Epithelial cell of proximal tubule (primary cell): Measurements from ENCODE around the gene CD37. TPM values are rescaled to one million over a fixed set of nuclear protein-coding genes. Genes with fewer than 3 reads are reported as not detected.
"Not testable (repeated sequence)": the region's sequence is repeated elsewhere in the genome, so short reads cannot be mapped to it uniquely, and the experiment has no call there.

Experiments
- DNase-seq: peaks from one replicate; pipeline ENCODE4 v3.0.0-alpha.2; 2011; ENCODE audit warnings: low read depth
- H3K4me3 ChIP-seq: 2 replicates; pipeline ENCODE4 v1.5.1; 2011; ENCODE audit warnings: low read depth, mild to moderate bottlenecking, low read length
- total RNA-seq: library from RNA; depleted of rRNA; stranded (reverse); fragments of >200 nt; gene quantifications from 2 replicates; pipeline ENCODE4 v1.2.3, GENCODE V29; 2015
- TF ChIP-seq, protein P1 (sequence below): conservative IDR thresholded peaks from 2 replicates; pipeline ENCODE4 v1.5.1; 2012; ENCODE audit warnings: low read depth, mild to moderate bottlenecking, low read length

The CD37 gene
- total RNA-seq, 1 donor from 2014 or later = not detected

DNA sequence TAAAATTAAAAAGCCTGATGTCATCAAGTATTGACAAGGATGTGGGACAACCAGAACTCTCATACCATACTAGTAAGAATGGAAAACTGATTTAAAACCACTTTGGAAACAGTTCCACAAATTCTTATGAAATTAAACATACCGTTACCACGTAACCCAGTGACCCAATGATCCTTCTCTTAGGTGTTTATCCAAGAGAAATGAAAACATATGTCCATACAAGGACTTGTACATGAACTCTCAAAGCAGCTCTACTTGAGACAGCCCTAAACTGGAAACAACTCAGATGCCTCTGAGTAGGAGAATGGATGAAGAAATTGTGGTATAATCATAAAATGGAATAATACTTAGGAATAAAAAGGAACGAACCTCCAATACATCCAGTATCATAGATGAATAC is 37.8 kb upstream of the CD37 start:
- no peak for DNase-seq
- TF ChIP-seq, protein P1, sequence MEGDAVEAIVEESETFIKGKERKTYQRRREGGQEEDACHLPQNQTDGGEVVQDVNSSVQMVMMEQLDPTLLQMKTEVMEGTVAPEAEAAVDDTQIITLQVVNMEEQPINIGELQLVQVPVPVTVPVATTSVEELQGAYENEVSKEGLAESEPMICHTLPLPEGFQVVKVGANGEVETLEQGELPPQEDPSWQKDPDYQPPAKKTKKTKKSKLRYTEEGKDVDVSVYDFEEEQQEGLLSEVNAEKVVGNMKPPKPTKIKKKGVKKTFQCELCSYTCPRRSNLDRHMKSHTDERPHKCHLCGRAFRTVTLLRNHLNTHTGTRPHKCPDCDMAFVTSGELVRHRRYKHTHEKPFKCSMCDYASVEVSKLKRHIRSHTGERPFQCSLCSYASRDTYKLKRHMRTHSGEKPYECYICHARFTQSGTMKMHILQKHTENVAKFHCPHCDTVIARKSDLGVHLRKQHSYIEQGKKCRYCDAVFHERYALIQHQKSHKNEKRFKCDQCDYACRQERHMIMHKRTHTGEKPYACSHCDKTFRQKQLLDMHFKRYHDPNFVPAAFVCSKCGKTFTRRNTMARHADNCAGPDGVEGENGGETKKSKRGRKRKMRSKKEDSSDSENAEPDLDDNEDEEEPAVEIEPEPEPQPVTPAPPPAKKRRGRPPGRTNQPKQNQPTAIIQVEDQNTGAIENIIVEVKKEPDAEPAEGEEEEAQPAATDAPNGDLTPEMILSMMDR = no peak
- no peak overlapping the region for H3K4me3 ChIP-seq

DNA sequence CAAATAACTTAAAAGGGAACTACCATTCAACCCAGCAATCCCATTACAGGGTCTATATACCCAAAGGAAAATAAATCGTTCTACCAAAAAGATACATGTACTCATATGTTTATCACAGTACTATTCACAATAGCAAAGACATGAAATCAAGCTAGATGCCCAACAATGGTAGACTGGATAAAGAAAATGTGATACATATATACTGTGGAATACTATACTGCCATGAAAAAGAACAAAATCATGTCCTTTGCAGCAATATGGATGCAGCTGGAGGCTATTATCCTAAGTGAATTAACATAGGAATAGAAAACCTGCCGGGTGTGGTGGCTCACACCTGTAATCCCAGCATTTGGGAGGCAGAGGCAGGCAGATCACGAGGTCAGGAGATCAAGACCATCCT is 36.6 kb upstream of the CD37 start:
- not testable (repeated sequence) for H3K4me3 ChIP-seq, DNase-seq

DNA sequence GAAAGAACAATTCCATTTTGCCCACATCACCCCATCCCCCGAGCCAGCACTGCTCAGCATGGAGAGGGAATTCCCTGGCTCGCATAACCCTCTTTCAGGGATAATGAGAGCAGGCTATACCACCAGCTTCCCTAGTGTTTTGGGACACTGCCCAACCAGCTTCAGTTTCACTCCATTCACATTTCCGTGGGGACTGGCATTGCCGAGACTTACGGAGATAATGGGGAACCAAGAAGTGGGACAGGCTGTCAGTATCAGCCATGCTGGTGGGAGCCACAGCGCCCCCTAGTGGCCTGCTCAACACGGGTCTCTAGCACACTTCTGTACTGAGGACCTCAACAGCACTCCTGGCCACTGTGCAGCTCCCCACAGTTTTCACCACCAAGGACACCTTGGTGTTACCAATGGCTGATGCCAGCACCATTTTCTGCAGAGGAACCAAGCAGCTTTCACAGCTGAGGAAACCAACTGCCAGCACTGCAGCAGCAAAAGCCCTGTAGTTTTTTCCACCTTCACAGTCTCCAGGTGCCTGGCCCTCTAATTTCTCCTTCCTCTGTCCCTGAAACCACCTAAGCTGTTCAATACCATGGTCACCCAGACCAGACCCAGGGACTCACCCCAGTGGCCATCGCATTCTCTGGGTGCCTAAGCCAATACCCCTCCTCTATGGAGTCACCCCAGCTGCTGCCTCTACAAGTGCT is 33.9 kb upstream of the CD37 start:
- no peak for DNase-seq
- peak overlapping the region; percentile 30 for H3K4me3 ChIP-seq
- TF ChIP-seq, protein P1 = peak; percentile 92

DNA sequence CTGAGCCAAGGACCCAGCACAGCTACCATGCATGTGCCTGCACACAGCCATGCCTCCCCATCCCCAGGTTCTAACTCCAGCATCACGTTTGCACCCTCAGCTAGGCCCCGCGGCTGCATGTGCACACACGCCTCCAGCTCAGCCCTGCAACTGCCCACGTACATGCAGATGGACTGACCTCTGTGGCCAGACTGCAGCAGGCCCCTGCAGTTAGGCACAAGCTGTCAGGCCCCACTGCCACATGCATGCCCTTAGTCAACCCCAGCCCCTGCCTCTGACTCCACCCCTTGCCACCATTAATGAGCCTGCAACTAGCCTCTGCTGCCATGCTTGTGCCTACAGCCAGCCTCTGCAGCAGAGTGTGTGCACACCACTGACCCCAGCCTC is 33.3 kb upstream of the CD37 start:
- TF ChIP-seq, protein P1 = no peak
- DNase-seq = no peak
- H3K4me3 ChIP-seq = no peak overlapping the region

DNA sequence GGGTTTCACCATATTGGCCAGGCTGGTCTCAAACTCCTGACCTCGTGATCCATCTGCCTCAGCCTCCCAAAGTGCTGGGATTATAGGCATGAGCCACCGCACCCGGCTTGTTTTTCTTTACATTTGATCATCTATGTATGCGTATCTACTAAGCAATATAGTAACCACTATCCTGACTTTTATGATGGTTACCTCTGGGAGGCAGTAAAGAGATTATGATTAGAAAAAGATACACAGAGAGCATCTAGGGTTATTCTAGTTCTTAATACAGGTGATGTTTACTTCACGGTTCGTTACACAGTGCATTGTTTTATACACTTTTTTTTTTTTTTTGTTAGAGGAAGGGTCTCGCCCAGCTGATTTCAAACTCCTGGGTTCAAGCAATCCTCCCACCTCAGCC is 28.5 kb upstream of the CD37 start:
- not testable (repeated sequence) for H3K4me3 ChIP-seq, DNase-seq

DNA sequence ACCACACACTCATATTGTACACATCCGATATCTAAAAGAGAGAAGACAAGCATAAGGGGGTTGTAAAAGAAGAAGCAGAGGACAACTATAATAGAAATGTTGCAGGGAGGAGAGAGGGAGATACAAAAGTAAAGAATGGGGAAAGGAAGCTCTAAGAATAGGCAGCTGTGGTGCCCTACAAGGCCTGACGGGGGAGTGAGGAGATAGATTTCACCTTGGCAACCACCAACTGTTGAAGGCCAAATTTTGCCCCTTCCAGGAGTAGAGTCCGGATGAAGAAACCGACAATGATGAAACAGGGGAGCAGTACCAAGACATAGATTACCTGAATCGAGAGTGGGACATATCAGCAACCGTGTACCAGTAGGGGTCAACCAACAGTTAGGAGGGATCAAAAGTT is 26.1 kb upstream of the CD37 start:
- no peak overlapping the region for H3K4me3 ChIP-seq
- DNase-seq = no peak
- TF ChIP-seq, protein P1 = no peak

DNA sequence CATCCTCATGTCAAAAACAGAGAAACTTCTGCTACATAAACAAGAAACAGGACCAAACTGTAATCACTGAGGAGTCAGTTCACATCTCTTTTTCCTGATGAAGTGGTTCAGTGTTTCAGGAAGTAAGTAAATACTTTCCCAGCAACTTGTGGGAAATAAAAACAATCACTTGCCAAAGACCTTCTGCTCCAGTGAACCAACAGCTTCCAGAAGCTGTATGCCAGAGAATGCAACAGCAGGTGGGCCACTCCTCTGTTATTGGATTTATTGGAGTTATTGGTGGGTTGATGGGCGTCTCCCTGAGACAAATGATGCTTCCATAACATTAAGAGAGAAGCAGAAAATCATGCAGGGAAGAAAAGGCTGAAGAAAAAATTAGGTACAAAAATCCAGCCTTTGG is 20.1 kb upstream of the CD37 start:
- TF ChIP-seq, protein P1 = no peak
- no peak for DNase-seq
- H3K4me3 ChIP-seq = no peak overlapping the region

DNA sequence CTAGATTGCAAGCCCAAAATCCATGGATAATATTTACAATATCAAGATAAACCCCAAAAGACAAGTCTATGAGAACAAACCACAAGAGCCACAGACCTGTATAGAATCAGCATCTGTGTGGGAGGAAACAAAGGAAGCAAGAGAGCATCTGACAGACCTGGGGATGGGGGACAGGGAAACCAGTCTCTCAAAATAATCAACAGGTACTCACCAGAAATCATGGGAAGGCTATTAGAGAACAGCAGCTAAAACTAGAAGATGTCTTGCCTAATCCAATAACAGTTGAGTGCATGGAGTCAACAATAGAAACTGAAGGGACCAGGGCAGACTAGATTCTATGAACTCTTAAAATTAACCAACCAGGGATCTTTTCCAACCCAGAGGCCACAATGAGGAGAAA is 18.9 kb upstream of the CD37 start:
- no peak overlapping the region for H3K4me3 ChIP-seq
- DNase-seq = no peak
- TF ChIP-seq, protein P1 = no peak
